ENCODE results near the gene RAB17.

Gene RAB17

GRCh38 chr2:237556773-237557632 is 33.5 kb downstream of the RAB17 start:
- no peak for DNase-seq

DNA sequence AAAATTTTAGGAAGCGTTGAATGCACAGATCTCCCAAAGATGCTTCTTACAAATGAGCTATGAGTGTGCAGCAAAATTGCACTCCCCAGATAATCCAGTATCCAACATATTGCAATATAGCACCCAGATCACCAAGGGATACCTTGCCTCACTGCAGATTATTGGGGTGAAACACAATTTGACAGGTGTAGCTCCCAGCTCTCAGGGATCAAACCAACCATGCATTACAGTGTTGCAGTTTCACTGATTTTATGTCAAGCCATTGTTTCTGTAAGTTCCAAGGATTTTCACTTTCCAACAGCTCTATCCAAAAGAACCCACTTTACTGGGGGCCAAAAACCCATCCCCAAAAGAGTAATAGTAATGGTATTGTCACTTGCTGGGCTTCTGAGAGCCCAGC is 35.0 kb downstream of the RAB17 start:
- DNase-seq: no peak

DNA sequence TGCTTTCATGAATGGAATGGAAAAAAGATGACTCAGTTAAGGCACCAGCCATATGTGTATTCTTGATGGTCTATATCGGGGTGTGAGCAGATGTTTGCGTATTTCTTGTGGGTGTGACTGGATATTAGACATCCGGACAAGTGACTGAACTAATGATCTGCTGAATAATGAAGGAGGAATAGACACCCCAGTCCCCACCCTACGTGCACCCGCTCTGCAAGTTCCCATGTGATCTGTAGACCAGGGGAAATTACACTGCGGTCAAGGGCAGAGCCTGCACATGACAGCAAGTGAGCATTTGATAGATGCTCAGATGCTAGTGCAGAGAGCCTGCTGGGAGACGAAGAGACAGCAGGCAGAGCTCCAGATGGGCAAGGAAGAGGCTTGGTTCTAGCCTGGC is 36.6 kb downstream of the RAB17 start:
- DNase-seq: no peak

DNA sequence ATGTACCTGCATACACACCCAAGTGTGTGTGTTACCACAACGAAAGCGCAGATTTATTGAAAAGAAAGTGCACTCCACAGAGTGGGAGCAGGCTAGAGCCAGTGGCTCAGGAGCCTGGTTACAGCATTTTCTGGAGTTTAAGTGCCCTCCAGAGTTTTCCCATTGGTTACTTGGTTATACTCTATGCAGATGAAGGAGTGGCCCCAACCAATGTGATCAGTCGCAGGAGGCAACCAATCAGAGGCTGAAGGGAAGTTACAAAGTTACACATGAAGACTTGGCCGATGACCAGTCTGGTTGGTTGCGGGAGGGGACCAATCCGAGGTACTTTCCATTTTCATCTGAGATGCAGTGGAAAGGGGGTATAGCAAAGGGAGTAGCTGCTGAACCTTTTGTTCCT is 37.6 kb downstream of the RAB17 start:
- no peak for DNase-seq

DNA sequence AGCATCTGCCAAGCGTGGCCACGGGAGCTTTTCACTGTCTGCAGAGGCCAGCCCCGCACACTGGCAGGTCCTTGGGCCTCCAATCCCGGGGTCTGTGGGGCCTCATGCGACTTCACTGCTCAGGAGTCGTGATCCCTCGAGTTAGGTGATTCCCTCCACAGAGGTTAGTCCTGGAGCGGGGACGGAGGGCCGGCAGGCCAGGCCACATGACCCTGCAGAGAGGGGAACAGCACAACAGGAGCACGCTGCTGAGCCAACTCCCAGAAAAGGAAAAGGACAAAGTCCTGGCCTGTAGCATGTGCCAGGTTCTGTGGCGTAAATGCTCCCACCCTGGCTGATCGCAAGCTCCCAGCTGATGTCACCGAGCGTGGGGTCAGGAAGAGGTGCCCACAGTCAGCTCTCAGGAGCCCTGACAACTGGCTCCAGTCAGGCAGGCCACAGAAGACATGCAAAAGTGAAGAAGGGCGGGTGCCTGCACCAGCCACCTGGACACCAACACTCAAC is 39.4 kb downstream of the RAB17 start:
- DNase-seq: no peak

GRCh38 chr2:237549643-237550415 is 40.7 kb downstream of the RAB17 start:
- no peak for DNase-seq

DNA sequence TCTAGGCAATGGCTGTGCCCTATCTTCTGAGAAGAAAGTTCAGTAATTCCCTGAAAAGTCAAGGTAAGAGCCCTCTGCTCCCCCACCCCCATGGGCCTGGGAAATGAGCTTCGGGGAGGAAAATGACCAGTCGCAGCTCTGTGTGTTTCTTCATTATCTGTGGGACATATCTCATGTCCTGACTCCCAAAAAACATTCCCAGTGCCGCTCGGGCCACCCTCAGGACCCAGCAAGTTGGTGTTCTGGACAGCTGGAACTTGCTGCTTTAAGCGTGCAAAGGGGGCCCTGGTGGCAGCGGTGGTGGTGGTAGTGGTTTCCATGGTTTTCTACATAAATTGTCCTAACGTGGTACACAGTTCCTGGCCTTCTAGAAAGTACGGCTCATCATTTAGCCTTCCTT is 41.3 kb downstream of the RAB17 start:
- DNase-seq: no peak

GRCh38 chr2:237547841-237548416 is 42.6 kb downstream of the RAB17 start:
- DNase-seq: no peak

- DNase-seq: no peak
Observed at GRCh38 chr2:237546876-237547395, 43.6 kb downstream of the RAB17 start.

- DNase-seq: no peak
Observed at GRCh38 chr2:237546040-237546875, 44.3 kb downstream of the RAB17 start.

GRCh38 chr2:237542001-237542704 is 48.4 kb downstream of the RAB17 start:
- DNase-seq: no peak

- no peak for DNase-seq
Observed at GRCh38 chr2:237541243-237541642, 49.3 kb downstream of the RAB17 start.

- DNase-seq: no peak
Observed at GRCh38 chr2:237540823-237541222, 49.7 kb downstream of the RAB17 start.

GRCh38 chr2:237540223-237540775 is 50.2 kb downstream of the RAB17 start:
- no peak for DNase-seq

DNA sequence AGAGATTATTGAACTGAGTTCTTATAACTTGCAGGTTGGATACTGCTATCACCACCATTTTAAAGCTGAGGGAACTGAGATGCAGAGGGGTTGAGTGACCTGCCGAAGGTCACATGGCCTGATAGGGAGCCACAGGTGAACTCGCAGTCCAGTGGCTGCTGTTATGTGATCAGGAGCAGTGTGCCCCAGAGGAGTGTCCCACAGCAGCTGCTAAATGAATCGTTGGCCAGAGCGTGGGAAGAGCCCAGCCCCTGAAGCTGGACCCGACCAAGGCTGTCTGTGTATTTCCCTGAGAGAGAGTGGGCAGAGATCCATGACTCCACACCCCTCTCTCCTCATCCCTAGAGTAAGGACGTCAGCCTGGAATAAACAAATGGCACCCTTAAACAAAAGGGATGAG is 50.9 kb downstream of the RAB17 start:
- no peak for DNase-seq

DNA sequence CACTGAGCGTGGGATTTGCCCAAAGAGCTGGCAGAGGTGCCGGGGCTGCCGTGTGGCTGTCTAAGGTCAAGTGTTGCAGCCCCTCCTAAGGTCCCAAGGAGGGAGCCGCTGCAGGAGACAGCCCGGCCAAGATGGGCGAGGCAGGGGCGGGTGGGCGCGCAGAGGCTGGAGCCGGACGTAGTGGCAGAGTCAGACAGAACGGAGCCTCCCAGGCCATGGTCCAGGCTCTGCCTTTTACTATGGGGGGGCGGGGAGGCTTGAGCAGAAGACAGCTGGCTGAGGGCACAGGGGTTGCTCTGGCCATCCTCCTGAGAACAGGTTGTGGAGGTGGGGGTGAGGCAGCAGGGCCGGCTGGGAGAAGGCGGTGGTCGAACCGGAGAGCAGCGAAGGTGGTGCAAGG is 51.6 kb downstream of the RAB17 start:
- no peak for DNase-seq

- no peak for DNase-seq
Observed at GRCh38 chr2:237538001-237538720, 52.4 kb downstream of the RAB17 start.

DNA sequence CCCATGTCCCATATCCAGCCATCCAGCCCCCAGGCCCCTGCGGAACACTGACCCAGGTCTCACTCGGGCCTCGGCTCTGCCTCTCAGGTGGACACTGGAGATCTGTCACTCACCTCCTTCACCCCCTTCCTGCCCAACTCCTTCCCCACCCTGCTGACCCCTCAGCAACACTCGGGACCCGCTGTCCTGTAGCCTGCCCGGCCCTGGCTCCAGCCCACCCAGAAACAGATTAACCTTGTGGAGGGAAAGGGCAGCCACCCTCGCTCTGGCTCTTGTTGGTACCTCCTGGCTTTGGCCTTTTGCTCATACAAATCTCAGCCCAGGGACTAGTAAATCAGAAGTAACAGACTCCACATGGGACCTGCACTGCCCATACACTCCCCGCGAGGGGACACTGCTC is 53.9 kb downstream of the RAB17 start:
- DNase-seq: no peak

DNA sequence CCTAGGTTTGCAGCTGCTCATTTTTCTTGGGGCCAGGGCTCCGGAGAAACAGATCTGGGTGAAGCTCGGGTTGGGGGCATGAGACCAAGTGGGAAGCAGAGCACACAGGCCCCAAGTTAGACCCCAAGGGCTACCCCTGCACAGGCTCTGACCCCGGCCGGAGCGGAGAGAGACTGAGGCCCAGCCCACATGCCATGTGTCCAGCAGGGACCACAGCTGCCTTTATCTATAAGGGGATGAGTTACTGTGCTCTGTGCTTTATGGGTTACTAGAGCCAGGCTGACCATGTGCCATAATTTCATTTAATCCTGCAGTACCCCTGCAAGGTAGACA is 54.5 kb downstream of the RAB17 start:
- DNase-seq: no peak

- DNase-seq: no peak
Observed at GRCh38 chr2:237535385-237536082, 55.0 kb downstream of the RAB17 start.
